NCI-H510A treated with DMSO at 0.1 percent for 48 hours (cell line): ENCODE measurements around the gene FOXQ1.
"Not testable (repeated sequence)": the region's sequence is repeated elsewhere in the genome, so short reads cannot be mapped to it uniquely, and the experiment has no call there.

ENCODE experiments used
- DNase-seq: peaks from one replicate; lab custom pipeline; 2025; lab: John Stamatoyannopoulos, UW

Gene FOXQ1

GRCh38 chr6:1291381-1291780, 20.5 kb upstream of the FOXQ1 start:
- no peak for DNase-seq

- no peak for DNase-seq
Measured at GRCh38 chr6:1295420-1295819, 16.5 kb upstream of the FOXQ1 start.

GRCh38 chr6:1296079-1296478, 15.8 kb upstream of the FOXQ1 start:
- DNase-seq: no peak

DNA sequence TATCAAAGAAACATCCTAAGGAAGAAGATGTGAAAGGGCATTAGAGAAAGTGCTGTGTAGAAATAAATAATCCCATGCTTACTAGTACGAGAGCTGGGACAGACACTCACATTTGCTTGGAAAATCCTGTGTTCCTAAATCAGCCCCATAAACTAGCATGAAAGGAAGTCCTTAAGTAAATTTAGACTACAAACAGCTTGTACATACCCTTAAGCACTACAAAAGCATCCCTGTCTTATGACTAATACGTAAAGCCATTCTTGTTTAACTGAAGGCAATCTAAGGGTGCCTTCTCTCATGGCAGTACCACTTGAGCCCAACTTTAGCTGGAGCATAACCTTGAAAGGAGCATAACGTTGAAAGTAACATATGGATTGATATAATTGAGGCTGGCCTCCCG, 15.4 kb upstream of the FOXQ1 start:
- no peak for DNase-seq

- DNase-seq: no peak
Measured at GRCh38 chr6:1297746-1298145, 14.2 kb upstream of the FOXQ1 start.

DNA sequence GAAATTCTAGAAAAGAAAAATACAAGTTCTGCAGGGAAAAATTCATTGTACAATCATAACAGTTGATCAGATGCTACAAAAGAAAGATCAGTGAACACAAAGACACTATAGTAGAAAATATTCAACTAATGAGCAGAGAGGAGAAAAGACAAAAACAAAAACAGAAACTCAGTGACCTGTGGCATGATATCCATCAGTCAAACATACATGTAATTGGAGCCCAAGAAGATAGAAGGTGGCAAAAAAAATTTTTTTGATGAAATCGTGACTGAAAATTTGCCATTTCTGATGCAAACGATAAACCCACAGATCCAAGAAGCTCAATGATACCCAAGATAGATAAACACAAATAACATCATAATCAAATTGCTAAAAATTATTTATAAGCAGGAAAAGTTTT, 13.1 kb upstream of the FOXQ1 start:
- DNase-seq: no peak

DNA sequence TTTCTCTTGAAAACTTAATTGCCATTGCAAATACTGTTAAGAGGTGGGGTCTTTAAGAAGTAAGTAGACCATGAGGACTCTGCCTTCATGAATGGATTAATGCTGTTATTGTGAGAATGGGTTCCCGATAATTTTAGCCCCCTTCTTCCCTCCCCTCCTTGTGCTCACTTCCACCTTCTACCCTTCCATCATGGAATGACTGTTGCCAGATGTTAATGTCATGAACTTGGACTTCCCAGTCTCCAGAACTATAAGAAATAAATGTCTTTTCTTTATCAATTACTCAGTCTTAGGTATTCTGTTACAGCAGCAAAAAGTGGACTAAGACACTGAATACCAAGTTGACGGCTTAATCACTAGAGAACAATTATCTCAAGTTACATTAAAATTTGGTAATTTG, 5.8 kb upstream of the FOXQ1 start:
- DNase-seq: no peak

- no peak for DNase-seq
Measured at GRCh38 chr6:1309366-1309765, 2.5 kb upstream of the FOXQ1 start.

DNA sequence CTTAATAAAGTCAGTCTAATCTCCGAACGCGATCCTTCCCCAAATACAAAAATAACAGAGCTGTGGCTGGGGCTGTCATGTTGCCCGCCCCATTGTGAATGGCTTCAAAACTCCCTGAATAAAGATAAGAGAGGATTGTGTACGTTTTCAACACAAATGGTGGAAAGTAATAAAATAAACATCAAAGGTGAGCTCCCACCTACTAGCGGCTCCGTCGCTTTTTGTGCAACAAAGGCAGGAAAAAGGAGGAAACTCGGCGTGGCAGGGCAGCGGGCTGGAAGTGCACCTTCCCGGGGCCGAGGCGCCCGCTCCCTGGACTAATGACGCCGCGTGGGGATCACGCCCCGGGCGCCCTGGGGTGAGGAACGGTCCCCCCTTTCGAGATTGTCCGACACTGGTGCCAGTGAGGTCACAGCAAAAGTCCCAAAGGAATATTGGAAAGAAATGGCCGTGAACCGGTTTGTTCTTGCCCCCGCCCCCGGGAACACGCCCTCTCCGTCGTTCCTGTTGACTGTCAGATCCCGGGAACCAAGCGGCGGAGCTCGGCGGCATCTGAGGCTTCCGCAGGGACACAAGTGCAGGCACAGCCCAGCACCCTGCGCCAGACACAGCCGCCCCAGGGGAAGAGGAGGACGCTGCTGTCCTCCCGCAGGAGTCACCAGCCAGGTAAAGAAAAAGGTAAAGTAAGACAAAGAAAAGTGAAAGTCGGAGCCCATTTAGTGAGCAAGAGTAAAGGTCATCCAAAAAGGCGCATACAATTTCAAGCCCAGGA, 1.1 kb upstream of the FOXQ1 start:
- no peak for DNase-seq

DNA sequence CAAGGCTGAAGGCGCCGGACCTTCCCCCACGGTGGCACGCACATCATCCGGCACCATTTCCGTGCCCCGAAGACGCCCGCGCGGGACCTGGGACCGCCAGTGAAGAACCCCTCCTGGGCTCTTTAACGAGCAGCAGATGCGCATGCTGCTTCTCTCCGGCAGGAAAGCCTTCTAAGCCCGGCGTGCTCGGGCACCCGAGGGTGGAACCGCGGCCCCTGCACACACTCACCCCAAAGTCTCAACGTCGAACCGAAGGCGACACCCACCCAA, 240 bp downstream of the FOXQ1 start:
- no peak for DNase-seq

- no peak for DNase-seq
Measured at GRCh38 chr6:1312473-1313367, 822 bp downstream of the FOXQ1 start.

DNA sequence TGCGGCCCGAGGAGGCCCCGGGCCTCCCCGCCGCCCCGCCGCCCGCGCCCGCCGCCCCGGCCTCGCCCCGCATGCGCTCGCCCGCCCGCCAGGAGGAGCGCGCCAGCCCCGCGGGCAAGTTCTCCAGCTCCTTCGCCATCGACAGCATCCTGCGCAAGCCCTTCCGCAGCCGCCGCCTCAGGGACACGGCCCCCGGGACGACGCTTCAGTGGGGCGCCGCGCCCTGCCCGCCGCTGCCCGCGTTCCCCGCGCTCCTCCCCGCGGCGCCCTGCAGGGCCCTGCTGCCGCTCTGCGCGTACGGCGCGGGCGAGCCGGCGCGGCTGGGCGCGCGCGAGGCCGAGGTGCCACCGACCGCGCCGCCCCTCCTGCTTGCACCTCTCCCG, 1.5 kb downstream of the FOXQ1 start:
- no peak for DNase-seq

DNA sequence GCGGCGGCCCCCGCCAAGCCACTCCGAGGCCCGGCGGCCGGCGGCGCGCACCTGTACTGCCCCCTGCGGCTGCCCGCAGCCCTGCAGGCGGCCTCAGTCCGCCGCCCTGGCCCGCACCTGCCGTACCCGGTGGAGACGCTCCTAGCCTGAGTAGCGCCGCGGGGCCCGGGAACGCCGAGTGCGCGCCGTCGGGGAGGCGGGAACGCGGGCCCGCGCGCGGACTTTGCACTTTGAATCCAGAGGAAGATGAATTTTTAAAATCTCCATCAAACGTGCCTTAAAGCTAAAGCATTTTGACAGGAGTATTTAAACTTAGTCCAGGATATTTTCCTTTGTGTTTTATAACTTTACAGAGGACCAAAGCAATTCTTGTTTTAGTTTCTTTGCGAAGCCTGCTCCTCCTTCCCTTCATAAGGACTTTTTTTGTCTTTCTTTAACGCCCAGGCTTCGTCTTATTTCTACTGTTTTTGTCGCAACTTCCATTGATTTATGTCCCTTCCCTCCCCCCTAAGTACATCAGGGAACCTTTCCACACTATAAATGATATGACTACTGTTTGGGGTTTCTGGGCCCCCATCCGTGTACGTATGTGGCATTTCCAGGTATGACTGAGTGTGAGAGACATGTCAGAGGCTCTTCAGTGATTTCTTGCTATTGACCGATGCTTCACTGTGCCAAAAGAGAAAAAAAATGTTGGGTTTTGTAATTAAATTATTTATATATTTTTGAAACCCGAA, 2.0 kb downstream of the FOXQ1 start:
- DNase-seq: no peak

- no peak for DNase-seq
Measured at GRCh38 chr6:1314617-1315016, 2.7 kb downstream of the FOXQ1 start.

DNA sequence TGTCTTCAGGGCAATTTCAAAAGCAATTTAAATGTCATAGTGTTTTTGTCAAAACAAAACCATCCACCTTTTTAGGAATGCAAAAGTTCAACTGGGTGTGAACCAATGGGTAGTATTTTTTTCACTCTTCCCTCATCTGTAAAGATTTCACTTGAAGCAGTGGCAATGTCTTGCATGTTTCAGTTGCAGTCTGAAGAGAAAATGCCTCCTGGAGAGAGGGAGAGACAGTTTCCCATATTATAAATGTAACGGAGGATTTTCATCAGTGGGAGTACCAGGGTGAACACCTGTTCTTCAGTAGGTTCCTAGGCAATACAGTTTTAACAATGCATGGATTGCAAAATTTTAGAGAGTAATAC, 3.3 kb downstream of the FOXQ1 start:
- DNase-seq: no peak

DNA sequence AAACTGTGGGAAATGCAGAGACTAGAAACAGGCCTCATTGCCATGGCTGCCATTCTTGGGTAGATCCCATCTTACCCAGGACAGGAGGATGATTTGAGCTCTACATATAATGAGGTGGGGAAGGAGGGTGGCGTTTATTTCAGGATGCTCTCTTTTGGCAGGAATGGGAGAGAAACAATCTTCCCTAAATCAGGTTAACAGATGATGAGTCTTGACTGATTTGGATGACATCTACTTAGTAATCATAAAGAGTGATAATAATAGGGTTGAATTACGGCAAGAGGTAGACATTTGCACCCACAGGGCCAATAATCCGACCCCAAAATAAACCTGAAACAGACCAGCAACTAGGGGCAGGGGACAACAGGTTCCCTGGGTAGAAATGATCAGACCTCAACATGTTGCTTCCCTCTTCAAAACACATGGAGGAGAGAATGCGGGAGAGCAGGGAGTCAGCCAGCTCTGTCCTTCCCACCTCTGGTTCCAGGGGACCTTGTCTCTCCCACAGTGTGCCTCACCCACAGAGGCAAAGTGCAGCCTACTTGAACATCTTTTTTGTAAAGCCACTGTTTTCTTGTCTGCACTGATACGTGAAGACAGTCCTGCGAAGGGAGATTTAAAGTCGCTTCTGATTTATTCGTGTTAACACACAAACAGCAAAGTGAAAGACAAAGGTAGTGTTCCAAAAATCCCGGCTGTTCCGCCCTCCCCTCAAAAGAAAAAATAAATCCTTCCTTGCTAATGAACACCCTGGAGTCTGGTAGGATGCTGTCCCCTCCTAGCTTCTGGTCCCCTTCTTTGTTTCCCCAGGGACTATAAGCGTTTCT, 3.9 kb downstream of the FOXQ1 start:
- no peak for DNase-seq

- DNase-seq: no peak
Measured at GRCh38 chr6:1316489-1316971, 4.6 kb downstream of the FOXQ1 start.

- DNase-seq: no peak
Measured at GRCh38 chr6:1317302-1317815, 5.5 kb downstream of the FOXQ1 start.

GRCh38 chr6:1318036-1318435, 6.1 kb downstream of the FOXQ1 start:
- no peak for DNase-seq

- DNase-seq: not testable (repeated sequence)
Measured at GRCh38 chr6:1318584-1318983, 6.7 kb downstream of the FOXQ1 start.

GRCh38 chr6:1321738-1322137, 9.8 kb downstream of the FOXQ1 start:
- DNase-seq: no peak

- no peak for DNase-seq
Measured at GRCh38 chr6:1322156-1322555, 10.3 kb downstream of the FOXQ1 start.
